Islet precursor cell (in vitro differentiated cells): ENCODE data around the gene SNAP25.
A peak's percentile ranks its signal among the peaks of the same experiment; 100 is the strongest.

ENCODE experiments used
- DNase-seq: peaks from one replicate; pipeline ENCODE4 v3.0.0-alpha.2; 2018

Gene SNAP25

GRCh38 chr20:10264166-10264558 lies 45.5 kb downstream of the SNAP25 start:
- no peak for DNase-seq

GRCh38 chr20:10268636-10269035 lies 50.0 kb downstream of the SNAP25 start:
- DNase-seq, result no peak

GRCh38 chr20:10270630-10271029 lies 52.0 kb downstream of the SNAP25 start:
- DNase-seq, result no peak

GRCh38 chr20:10271494-10272219 lies 53.0 kb downstream of the SNAP25 start:
- no peak for DNase-seq

- DNase-seq, result no peak
Observed at GRCh38 chr20:10276878-10277580, 58.4 kb downstream of the SNAP25 start.

GRCh38 chr20:10277616-10278015 lies 59.0 kb downstream of the SNAP25 start:
- no peak for DNase-seq

GRCh38 chr20:10278412-10278811 lies 59.8 kb downstream of the SNAP25 start:
- DNase-seq, result no peak

GRCh38 chr20:10280018-10280908 lies 61.6 kb downstream of the SNAP25 start:
- no peak for DNase-seq

- DNase-seq, result no peak
Observed at GRCh38 chr20:10281911-10282310, 63.3 kb downstream of the SNAP25 start.

GRCh38 chr20:10282979-10283456 lies 64.4 kb downstream of the SNAP25 start:
- DNase-seq, result peak; percentile 88

- no peak for DNase-seq
Observed at GRCh38 chr20:10286356-10286755, 67.7 kb downstream of the SNAP25 start.

- DNase-seq, result no peak
Observed at GRCh38 chr20:10288421-10288820, 69.8 kb downstream of the SNAP25 start.

- no peak for DNase-seq
Observed at GRCh38 chr20:10288954-10289646, 70.5 kb downstream of the SNAP25 start.

- no peak for DNase-seq
Observed at GRCh38 chr20:10291568-10292248, 73.1 kb downstream of the SNAP25 start.

GRCh38 chr20:10297223-10297622 lies 78.6 kb downstream of the SNAP25 start:
- DNase-seq, result no peak

GRCh38 chr20:10297684-10298240 lies 79.1 kb downstream of the SNAP25 start:
- no peak for DNase-seq

- no peak for DNase-seq
Observed at GRCh38 chr20:10300582-10301446, 82.2 kb downstream of the SNAP25 start.

- DNase-seq, result no peak
Observed at GRCh38 chr20:10303852-10304251, 85.2 kb downstream of the SNAP25 start.

- no peak for DNase-seq
Observed at GRCh38 chr20:10304471-10305046, 85.9 kb downstream of the SNAP25 start.
